Fibroblast of lung (primary cell): ENCODE results near the gene SWT1.

Source experiments
- EZH2 ChIP-seq: IDR thresholded peaks from 2 replicates; pipeline ENCODE4 v1.5.1; 2012; ENCODE audit warnings: low read length, control low read depth, mild to moderate bottlenecking; ENCODE audit errors: missing control alignments
- TF ChIP-seq, protein P1 (sequence below), 2 donors: IDR thresholded peaks in 1 of 2; conservative IDR thresholded peaks in 1 of 2; 1 replicate in 1 of 2; 2 replicates in 1 of 2; pipeline ENCODE4 v1.5.1; 2011 to 2012; ENCODE audit warnings: low read length in 2 of 2, control low read depth in 1 of 2, inconsistent platforms in 1 of 2, low read depth in 1 of 2, mild to moderate bottlenecking in 1 of 2

DNA sequence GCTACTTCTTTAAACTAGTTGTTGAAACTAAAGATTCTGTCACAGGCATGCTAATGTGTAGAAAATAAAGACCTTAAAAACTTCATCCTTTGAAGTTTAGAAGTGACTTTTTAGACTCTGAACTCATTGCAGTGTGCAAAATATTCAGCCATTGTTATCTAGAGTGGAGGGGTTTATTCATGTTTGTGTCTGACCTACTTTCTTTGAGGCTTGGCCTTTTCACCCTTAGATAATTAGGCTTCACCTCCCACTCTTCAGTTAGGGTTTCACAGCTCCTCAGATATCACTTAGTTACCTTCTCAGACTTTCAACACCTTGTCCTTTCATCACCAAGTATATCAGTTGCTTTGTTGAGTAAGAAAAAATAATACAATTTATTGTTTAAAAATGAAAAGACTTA, 84.2 kb downstream of the SWT1 start:
- TF ChIP-seq, protein P1, sequence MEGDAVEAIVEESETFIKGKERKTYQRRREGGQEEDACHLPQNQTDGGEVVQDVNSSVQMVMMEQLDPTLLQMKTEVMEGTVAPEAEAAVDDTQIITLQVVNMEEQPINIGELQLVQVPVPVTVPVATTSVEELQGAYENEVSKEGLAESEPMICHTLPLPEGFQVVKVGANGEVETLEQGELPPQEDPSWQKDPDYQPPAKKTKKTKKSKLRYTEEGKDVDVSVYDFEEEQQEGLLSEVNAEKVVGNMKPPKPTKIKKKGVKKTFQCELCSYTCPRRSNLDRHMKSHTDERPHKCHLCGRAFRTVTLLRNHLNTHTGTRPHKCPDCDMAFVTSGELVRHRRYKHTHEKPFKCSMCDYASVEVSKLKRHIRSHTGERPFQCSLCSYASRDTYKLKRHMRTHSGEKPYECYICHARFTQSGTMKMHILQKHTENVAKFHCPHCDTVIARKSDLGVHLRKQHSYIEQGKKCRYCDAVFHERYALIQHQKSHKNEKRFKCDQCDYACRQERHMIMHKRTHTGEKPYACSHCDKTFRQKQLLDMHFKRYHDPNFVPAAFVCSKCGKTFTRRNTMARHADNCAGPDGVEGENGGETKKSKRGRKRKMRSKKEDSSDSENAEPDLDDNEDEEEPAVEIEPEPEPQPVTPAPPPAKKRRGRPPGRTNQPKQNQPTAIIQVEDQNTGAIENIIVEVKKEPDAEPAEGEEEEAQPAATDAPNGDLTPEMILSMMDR (conservative IDR thresholded peaks at IDR 0.05 in 1 of 2, IDR thresholded peaks at IDR 0.05 in 1 of 2; ENCODE audit: low read depth in 1 of 2, low read length in 2 of 2): no peak
- no peak for TF ChIP-seq EZH2
